ENCODE measurements around the gene ERCC6.

- TF ChIP-seq, protein P1, sequence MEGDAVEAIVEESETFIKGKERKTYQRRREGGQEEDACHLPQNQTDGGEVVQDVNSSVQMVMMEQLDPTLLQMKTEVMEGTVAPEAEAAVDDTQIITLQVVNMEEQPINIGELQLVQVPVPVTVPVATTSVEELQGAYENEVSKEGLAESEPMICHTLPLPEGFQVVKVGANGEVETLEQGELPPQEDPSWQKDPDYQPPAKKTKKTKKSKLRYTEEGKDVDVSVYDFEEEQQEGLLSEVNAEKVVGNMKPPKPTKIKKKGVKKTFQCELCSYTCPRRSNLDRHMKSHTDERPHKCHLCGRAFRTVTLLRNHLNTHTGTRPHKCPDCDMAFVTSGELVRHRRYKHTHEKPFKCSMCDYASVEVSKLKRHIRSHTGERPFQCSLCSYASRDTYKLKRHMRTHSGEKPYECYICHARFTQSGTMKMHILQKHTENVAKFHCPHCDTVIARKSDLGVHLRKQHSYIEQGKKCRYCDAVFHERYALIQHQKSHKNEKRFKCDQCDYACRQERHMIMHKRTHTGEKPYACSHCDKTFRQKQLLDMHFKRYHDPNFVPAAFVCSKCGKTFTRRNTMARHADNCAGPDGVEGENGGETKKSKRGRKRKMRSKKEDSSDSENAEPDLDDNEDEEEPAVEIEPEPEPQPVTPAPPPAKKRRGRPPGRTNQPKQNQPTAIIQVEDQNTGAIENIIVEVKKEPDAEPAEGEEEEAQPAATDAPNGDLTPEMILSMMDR (IDR thresholded peaks at IDR 0.05): no peak
- TF ChIP-seq POLR2A (IDR thresholded peaks at IDR 0.05): no peak
These were observed 36.7 kb upstream of the ERCC6 start for GRCh38 chr10:49575489-49576072.
